Hepatocyte (in vitro differentiated cells): Measurements from ENCODE around the gene NDUFA11.

Source experiments
- CTCF ChIP-seq: fragments of 200-600 bp; sonication (generic); IDR thresholded peaks from 2 replicates; pipeline ENCODE4 v1.5.1; 2016; ENCODE audit warnings: antibody characterized with exemption, mild to moderate bottlenecking; ENCODE audit not compliant: poor library complexity
- EZH2 ChIP-seq: fragments of 200-600 bp; sonication (generic); IDR thresholded peaks from 2 replicates; pipeline ENCODE4 v1.6.1; 2016; ENCODE audit warnings: antibody characterized with exemption, mild to moderate bottlenecking, borderline replicate concordance
- EZH2phosphoT487 ChIP-seq: fragments of 200-600 bp; sonication (generic); IDR thresholded peaks from one replicate; pipeline ENCODE4 v1.6.1; 2018; ENCODE audit warnings: antibody characterized with exemption, mild to moderate bottlenecking, low read depth, moderate library complexity; ENCODE audit not compliant: unreplicated experiment, severe bottlenecking

- TF ChIP-seq CTCF, result no peak
- no peak for TF ChIP-seq EZH2
- no peak for TF ChIP-seq EZH2phosphoT487
Measured at GRCh38 chr19:5903056-5903623, 450 bp downstream of the NDUFA11 start.
